OCI-LY7 (cell line): ENCODE data around the gene WNT11.

Source experiments
- EZH2phosphoT487 ChIP-seq: fragments of 200-600 bp; sonication (generic); IDR thresholded peaks from 2 replicates; pipeline ENCODE4 v1.6.1; 2018; ENCODE audit warnings: low read depth, borderline replicate concordance, mild to moderate bottlenecking, mixed run types, antibody characterized with exemption, low read length, moderate library complexity, mixed read lengths
- TF ChIP-seq, protein P1 (sequence below): fragments of 200-600 bp; sonication (generic); conservative IDR thresholded peaks from 2 replicates; pipeline ENCODE4 v1.5.1; 2014; ENCODE audit warnings: mild to moderate bottlenecking, antibody characterized with exemption, low read length, moderate library complexity, mixed read lengths

DNA sequence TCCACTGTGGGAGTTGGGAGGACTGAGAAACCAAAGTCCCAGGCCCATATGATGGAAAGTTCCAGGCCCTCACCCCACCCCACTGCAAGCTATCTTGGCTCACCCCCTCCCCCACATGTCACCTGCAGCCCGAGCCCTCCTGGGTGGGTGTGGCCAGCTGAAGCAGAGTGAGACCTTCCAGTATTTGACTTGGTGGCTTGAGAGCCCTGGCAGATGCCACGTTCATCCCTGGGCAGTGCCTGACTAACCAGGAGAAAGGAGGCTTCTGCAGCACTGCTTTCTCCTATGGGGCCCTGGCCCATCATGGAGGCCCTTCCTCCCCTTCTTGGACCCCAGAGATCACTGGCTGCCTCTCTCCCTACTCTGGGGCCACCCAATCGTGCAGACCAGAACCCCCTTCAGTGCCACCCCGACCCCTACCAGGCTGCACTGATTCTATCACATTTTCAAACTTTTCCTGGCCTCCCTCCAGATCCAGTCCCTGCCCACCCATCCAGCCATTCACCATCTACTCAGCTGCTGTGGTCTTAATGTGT is 38.1 kb upstream of the WNT11 start:
- TF ChIP-seq, protein P1, sequence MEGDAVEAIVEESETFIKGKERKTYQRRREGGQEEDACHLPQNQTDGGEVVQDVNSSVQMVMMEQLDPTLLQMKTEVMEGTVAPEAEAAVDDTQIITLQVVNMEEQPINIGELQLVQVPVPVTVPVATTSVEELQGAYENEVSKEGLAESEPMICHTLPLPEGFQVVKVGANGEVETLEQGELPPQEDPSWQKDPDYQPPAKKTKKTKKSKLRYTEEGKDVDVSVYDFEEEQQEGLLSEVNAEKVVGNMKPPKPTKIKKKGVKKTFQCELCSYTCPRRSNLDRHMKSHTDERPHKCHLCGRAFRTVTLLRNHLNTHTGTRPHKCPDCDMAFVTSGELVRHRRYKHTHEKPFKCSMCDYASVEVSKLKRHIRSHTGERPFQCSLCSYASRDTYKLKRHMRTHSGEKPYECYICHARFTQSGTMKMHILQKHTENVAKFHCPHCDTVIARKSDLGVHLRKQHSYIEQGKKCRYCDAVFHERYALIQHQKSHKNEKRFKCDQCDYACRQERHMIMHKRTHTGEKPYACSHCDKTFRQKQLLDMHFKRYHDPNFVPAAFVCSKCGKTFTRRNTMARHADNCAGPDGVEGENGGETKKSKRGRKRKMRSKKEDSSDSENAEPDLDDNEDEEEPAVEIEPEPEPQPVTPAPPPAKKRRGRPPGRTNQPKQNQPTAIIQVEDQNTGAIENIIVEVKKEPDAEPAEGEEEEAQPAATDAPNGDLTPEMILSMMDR = no peak
- no peak for TF ChIP-seq EZH2phosphoT487
